HepG2 (cell line): ENCODE data around the gene WDR81. TPM values are rescaled to one million over a fixed set of nuclear protein-coding genes. Genes with fewer than 3 reads are reported as not detected.

ENCODE experiments used
- PAF1 ChIP-seq: IDR thresholded peaks from 2 replicates; pipeline ENCODE4 v1.6.1; 2016; ENCODE audit warnings: missing genetic modification reagents, missing compliant biosample characterization
- YEATS4 ChIP-seq: sonication (generic); formaldehyde crosslinking; IDR thresholded peaks from 2 replicates; pipeline ENCODE4 v1.4.0; 2020; ENCODE audit warnings: missing genetic modification reagents, borderline replicate concordance
- ZBTB40 ChIP-seq, 2 experiments: fragments of 450-650 bp in 1 of 2; sonication (generic) in 1 of 2; formaldehyde crosslinking in 1 of 2; IDR thresholded peaks; 2 replicates each; pipeline versions ENCODE4 v1.6.1 to v1.8.0; 2016 to 2022; ENCODE audit warnings: antibody characterized with exemption in 1 of 2, mild to moderate bottlenecking in 1 of 2, missing genetic modification reagents in 1 of 2
- ZNF350 ChIP-seq: sonication (generic); formaldehyde crosslinking; IDR thresholded peaks from 2 replicates; pipeline ENCODE4 v1.4.0; 2020; ENCODE audit warnings: mild to moderate bottlenecking, low read depth, missing genetic modification reagents, borderline replicate concordance
- polyA plus RNA-seq, 8 experiments: library from polyadenylated mRNA; depleted of rRNA in 3 of 8; stranded (reverse) in 7 of 8; unstranded in 1 of 8; fragments of >200 nt; fragmentation: Illumina TruSeq in 4 of 8; extraction: Trizol in 4 of 8; gene quantifications; 2 replicates each; pipeline versions ENCODE4 v1.2.1 to v1.2.3, GENCODE V29; 2011 to 2016; ENCODE audit warnings: low read depth in 4 of 8, missing spikeins in 1 of 8, mixed read lengths in 1 of 8; ENCODE audit not compliant: insufficient read depth in 1 of 8
- total RNA-seq, 5 experiments: library from RNA; depleted of rRNA; stranded (reverse); fragments of >200 nt; fragmentation: Illumina TruSeq; extraction: Trizol; gene quantifications; 2 replicates each; pipeline ENCODE4 v1.2.3, GENCODE V29; 2016; ENCODE audit warnings: low read depth in 1 of 5

WDR81 gene
- total and polyA plus RNA-seq, 2 of the 13 experiments (the other 11 are each of a cell fraction or from before 2014, with no cell fraction given) = 9.1 to 16.7 TPM

GRCh38 chr17:1743088-1743439, 18.6 kb downstream of the WDR81 start (continued):
- TF ChIP-seq ZBTB40 (IDR thresholded peaks at IDR 0.05) = no peak
- TF ChIP-seq ZBTB40 (CRISPR knock-in tag; IDR thresholded peaks at IDR 0.05) = peak; percentile 32; the same call in 1 of the 2 replicates
- peak; percentile 10; the same call in 1 of the 2 replicates for TF ChIP-seq ZNF350
- TF ChIP-seq PAF1 (CRISPR knock-in tag) = 0 out of 2 replicates have a peak, but pooled peaks have one; percentile 41
- peak; percentile 13; the same call in 1 of the 2 replicates for TF ChIP-seq YEATS4 (CRISPR knock-in tag)
